Astrocyte of the cerebellum (primary cell): ENCODE measurements around the gene GLOD4.

Source experiments
- DNase-seq: peaks from one replicate; pipeline ENCODE4 v3.0.0-alpha.2; 2011; ENCODE audit warnings: low read depth
- H3K4me3 ChIP-seq: 2 replicates; pipeline ENCODE4 v1.5.1; 2011; ENCODE audit warnings: mild to moderate bottlenecking, low read depth, low read length, moderate library complexity
- CTCF ChIP-seq: IDR thresholded peaks from 2 replicates; pipeline ENCODE4 v1.5.1; 2012; ENCODE audit warnings: low read length, low read depth, moderate library complexity, mild to moderate bottlenecking; ENCODE audit errors: missing control alignments
- in situ Hi-C: cut with HindIII; loops from 2 replicates; pipeline ENCODE4 v1.10.0; 2017; ENCODE audit warnings: low sequenced_read_pairs

The GLOD4 gene

GRCh38 chr17:725084-725483 lies 57.0 kb downstream of the GLOD4 start:
- DNase-seq = no peak
- TF ChIP-seq CTCF = no peak
- H3K4me3 ChIP-seq = no peak overlapping the region
- in situ Hi-C loops = no loop called here

- in situ Hi-C loops = no loop called here
- no peak for DNase-seq
- H3K4me3 ChIP-seq = no peak overlapping the region
- no peak for TF ChIP-seq CTCF
Measured at GRCh38 chr17:721540-721937, 60.5 kb downstream of the GLOD4 start.

- H3K4me3 ChIP-seq = no peak overlapping the region
- DNase-seq = no peak
- TF ChIP-seq CTCF = no peak
- in situ Hi-C loops = no loop called here
Measured at GRCh38 chr17:720706-721539, 61.2 kb downstream of the GLOD4 start.

- no peak overlapping the region for H3K4me3 ChIP-seq
- in situ Hi-C loops = no loop called here
- DNase-seq = no peak
- no peak for TF ChIP-seq CTCF
Measured at GRCh38 chr17:718075-718474, 64.0 kb downstream of the GLOD4 start.
